Osteocyte (in vitro differentiated cells): Measurements from ENCODE around the gene SPX. TPM values are rescaled to one million over a fixed set of nuclear protein-coding genes. Genes with fewer than 3 reads are reported as not detected.

Experiments
- DNase-seq: peaks from one replicate; pipeline ENCODE4 v3.0.0; 2021; ENCODE audit warnings: mixed read lengths; ENCODE audit not compliant: unreplicated experiment; ENCODE audit errors: extremely low spot score
- H3K27ac Mint-ChIP-seq: one replicate; pipeline ENCODE4 v1.8.0; 2021; ENCODE audit warnings: mild to moderate bottlenecking, mixed read lengths; ENCODE audit not compliant: unreplicated experiment
- H3K27me3 Mint-ChIP-seq: one replicate; pipeline ENCODE4 v1.8.0; 2021; ENCODE audit warnings: mixed read lengths; ENCODE audit not compliant: unreplicated experiment
- H3K36me3 Mint-ChIP-seq: one replicate; pipeline ENCODE4 v1.8.0; 2021; ENCODE audit warnings: mixed read lengths; ENCODE audit not compliant: unreplicated experiment
- H3K4me1 Mint-ChIP-seq: one replicate; pipeline ENCODE4 v1.8.0; 2021; ENCODE audit warnings: mixed read lengths; ENCODE audit not compliant: unreplicated experiment
- H3K4me3 Mint-ChIP-seq: one replicate; pipeline ENCODE4 v1.8.0; 2021; ENCODE audit warnings: mild to moderate bottlenecking, moderate library complexity, mixed read lengths; ENCODE audit not compliant: unreplicated experiment
- H3K9me3 Mint-ChIP-seq: one replicate; pipeline ENCODE4 v1.8.0; 2021; ENCODE audit warnings: mixed read lengths; ENCODE audit not compliant: unreplicated experiment
- CTCF ChIP-seq: fragments of 200-600 bp; sonication (generic); IDR thresholded peaks from 2 replicates; pipeline ENCODE4 v1.5.0; 2021; ENCODE audit warnings: antibody characterized with exemption, mild to moderate bottlenecking, moderate library complexity
- total RNA-seq: library from RNA; stranded (reverse); gene quantifications from 2 replicates; pipeline ENCODE4 v1.2.1, GENCODE V29; 2021

The SPX gene
- total RNA-seq, 1 donor from 2014 or later: 11.6 TPM

GRCh38 chr12:21543151-21543550, 17.1 kb downstream of the SPX start:
- TF ChIP-seq CTCF: no peak
- Mint-ChIP-seq H3K9me3 (no peaks in the 10 kb centered on the region), H3K27ac (no peak overlapping the region), H3K4me1 (no peaks in the 10 kb centered on the region), H3K36me3 (no peaks in the 10 kb centered on the region), H3K4me3 (no peak overlapping the region), H3K27me3 (no peaks in the 10 kb centered on the region)
- no peak for DNase-seq

GRCh38 chr12:21545557-21545956, 19.5 kb downstream of the SPX start:
- no peak overlapping the region for H3K27ac Mint-ChIP-seq

GRCh38 chr12:21546716-21547115, 20.6 kb downstream of the SPX start:
- H3K9me3 Mint-ChIP-seq: no peaks in the 10 kb centered on the region
- H3K4me3 Mint-ChIP-seq: no peak overlapping the region
- H3K36me3 Mint-ChIP-seq: no peaks in the 10 kb centered on the region
- no peaks in the 10 kb centered on the region for H3K4me1 Mint-ChIP-seq
- no peaks in the 10 kb centered on the region for H3K27me3 Mint-ChIP-seq
- no peak for DNase-seq
- no peak for TF ChIP-seq CTCF
- no peak overlapping the region for H3K27ac Mint-ChIP-seq

More at GRCh38 chr12:21545557-21545956, 19.5 kb downstream of the SPX start:
- Mint-ChIP-seq H3K27me3 (no peaks in the 10 kb centered on the region), H3K9me3 (no peaks in the 10 kb centered on the region), H3K36me3 (no peaks in the 10 kb centered on the region), H3K4me1 (no peaks in the 10 kb centered on the region), H3K4me3 (no peak overlapping the region)
- DNase-seq: no peak
- no peak for TF ChIP-seq CTCF

- H3K27me3 Mint-ChIP-seq: no peaks in the 10 kb centered on the region
- TF ChIP-seq CTCF: no peak
- H3K27ac Mint-ChIP-seq: no peak overlapping the region
- no peaks in the 10 kb centered on the region for H3K9me3 Mint-ChIP-seq
- no peak overlapping the region for H3K4me3 Mint-ChIP-seq
- DNase-seq: no peak
- H3K36me3 Mint-ChIP-seq: no peaks in the 10 kb centered on the region
- H3K4me1 Mint-ChIP-seq: no peaks in the 10 kb centered on the region
Measured at GRCh38 chr12:21547437-21547836, 21.3 kb downstream of the SPX start.

GRCh38 chr12:21551841-21552465, 25.9 kb downstream of the SPX start:
- Mint-ChIP-seq H3K36me3 (no peaks in the 10 kb centered on the region), H3K27ac (no peak overlapping the region), H3K9me3 (no peaks in the 10 kb centered on the region), H3K27me3 (no peaks in the 10 kb centered on the region), H3K4me1 (no peaks in the 10 kb centered on the region), H3K4me3 (no peak overlapping the region)
- no peak for DNase-seq
- no peak for TF ChIP-seq CTCF
